D721Med (cell line): Measurements from ENCODE around the gene DTX3.

Experiments
- DNase-seq: peaks from one replicate; pipeline ENCODE4 v3.0.0; 2011; ENCODE audit warnings: low spot score; ENCODE audit not compliant: insufficient read length
- FAIRE-seq: peaks from 2 replicates; lab custom pipeline; 2011; peaks lifted over from hg19 to GRCh38; lab: Jason Lieb, UNC
- CTCF ChIP-seq: IDR thresholded peaks from 2 replicates; pipeline ENCODE4 v1.5.1; 2012; ENCODE audit warnings: mild to moderate bottlenecking, control low read depth; ENCODE audit not compliant: insufficient read depth; ENCODE audit errors: missing control alignments

The DTX3 gene

GRCh38 chr12:57607958-57608663 lies 3.5 kb downstream of the DTX3 start:
- FAIRE-seq (no peak), DNase-seq (no peak)
- no peak for TF ChIP-seq CTCF

GRCh38 chr12:57609101-57609780 lies 4.6 kb downstream of the DTX3 start:
- TF ChIP-seq CTCF = no peak
- FAIRE-seq = no peak
- no peak for DNase-seq

GRCh38 chr12:57609781-57610553 lies 5.3 kb downstream of the DTX3 start:
- DNase-seq (no peak), FAIRE-seq (no peak)
- no peak for TF ChIP-seq CTCF

GRCh38 chr12:57610554-57611107 lies 6.0 kb downstream of the DTX3 start:
- DNase-seq (no peak), FAIRE-seq (no peak)
- no peak for TF ChIP-seq CTCF

- DNase-seq (peak; percentile 79), FAIRE-seq (no peak)
- no peak for TF ChIP-seq CTCF
Measured at GRCh38 chr12:57611108-57611826, 6.6 kb downstream of the DTX3 start, which contains the start of gene ARHGEF25. ARHGEF25 (plus strand) TSS chr12:57611435; CDS start chr12:57611895, 460 bp downstream.

GRCh38 chr12:57611827-57612710 lies 7.4 kb downstream of the DTX3 start:
- no peak for FAIRE-seq
- no peak for TF ChIP-seq CTCF
- DNase-seq = peak; percentile 97
